Stimulated activated CD8-positive, alpha-beta memory T cell treated with anti-CD3 and anti-CD28 coated beads, Interleukin-7, amount 100 ng/mL, for 24 hours (primary cell): ENCODE measurements around the gene GPR37.

Source experiments
- DNase-seq: peaks from one replicate; pipeline ENCODE4 v3.0.0-alpha.2; 2020; ENCODE audit warnings: low read depth

The GPR37 gene

DNA sequence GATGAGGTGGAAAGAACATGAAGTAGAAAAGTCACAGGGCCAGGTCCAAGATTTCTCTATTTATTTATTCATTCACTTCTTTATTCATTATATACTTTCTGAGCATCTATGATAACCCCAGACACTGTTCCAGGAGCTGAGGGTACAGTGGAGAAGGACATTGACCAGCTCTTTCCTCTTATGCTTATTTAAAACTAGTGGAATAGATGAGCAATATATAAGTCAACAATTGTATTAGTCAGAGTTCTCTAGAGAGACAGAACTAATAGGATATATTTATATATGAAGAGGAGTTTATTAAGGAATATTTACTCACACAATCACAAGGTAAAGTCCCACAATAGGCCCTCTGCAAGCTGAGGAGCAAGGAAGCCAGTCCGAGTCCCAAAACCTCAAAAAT is 15.0 kb upstream of the GPR37 start:
- no peak for DNase-seq

GRCh38 chr7:124780056-124780455 is 14.5 kb upstream of the GPR37 start:
- no peak for DNase-seq

DNA sequence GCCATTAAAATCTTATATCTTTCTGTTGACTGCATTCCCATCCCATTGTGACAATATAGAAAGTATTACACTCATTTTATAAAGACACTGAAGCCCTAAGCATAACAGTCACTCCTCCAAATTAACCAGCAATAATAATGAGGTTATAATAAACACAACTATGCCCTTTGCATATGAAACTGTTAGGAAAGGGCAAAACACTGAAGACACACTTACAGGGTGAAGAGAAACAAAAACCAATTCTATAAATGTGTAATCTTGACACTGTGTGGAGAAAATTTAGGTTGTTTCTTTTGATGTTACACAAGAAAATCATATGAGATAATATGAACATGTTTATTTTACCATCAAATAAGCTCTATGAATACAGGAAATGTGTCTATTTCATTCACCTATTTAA is 14.0 kb upstream of the GPR37 start:
- DNase-seq: no peak

DNA sequence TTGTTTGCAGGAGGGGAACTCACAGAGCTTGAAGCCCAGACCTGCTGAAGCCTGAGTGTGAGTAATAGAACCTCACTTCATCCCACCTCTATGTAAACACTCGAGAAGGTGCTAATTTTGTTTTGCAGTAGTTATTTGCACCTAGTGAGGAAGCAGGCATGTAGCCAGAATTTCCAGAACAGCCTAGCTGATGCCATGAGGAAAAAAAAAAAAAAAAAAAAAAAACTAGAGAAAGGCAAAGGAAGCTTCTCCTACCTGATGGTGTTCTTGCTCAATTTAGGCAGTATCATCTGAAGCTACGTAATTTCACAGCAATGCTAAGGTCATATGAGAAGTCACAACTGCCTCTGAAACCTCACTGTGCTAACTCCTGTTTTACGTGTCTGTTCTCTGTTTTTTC is 13.6 kb upstream of the GPR37 start:
- no peak for DNase-seq

DNA sequence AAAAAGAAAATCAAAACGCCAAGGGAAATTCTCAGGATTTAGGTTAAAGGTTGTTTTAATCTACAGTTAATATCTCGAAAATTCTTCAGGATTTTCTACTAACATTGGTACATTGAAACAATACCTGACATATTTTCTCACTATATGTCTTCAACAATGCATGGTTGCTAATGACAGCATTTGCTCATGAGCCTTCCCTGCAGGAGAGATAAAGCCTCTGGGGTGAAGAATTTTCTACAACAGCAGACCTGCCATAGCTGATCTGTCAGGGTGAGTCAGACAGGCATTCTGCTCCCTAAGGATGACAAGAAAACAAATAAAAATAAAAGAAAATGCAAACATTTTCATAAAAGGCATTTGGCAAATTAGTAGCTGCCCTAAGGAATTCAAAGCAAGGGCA is 11.7 kb upstream of the GPR37 start:
- DNase-seq: no peak

- no peak for DNase-seq
These were observed 10.6 kb upstream of the GPR37 start for GRCh38 chr7:124776153-124776552.

- DNase-seq: no peak
These were observed 9.8 kb upstream of the GPR37 start for GRCh38 chr7:124775422-124775821.

DNA sequence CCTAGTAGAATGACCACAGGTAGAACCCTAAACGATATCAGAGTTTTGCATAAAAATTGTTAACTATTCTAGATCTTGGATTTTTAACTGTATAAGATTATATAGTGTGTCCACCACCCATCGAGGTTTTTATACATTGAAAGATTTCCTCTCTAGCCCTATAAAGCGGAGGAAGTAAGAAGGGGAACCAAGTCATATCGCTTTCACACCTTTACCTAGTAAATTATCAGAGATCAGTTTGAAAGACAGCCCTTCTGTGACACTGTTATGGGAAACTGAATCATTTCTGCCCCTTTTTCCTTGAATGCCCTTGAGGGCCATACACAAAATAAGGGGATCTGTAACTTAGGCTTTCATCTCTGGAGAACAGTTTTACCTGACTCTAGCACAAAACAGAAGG is 8.3 kb upstream of the GPR37 start:
- DNase-seq: no peak

DNA sequence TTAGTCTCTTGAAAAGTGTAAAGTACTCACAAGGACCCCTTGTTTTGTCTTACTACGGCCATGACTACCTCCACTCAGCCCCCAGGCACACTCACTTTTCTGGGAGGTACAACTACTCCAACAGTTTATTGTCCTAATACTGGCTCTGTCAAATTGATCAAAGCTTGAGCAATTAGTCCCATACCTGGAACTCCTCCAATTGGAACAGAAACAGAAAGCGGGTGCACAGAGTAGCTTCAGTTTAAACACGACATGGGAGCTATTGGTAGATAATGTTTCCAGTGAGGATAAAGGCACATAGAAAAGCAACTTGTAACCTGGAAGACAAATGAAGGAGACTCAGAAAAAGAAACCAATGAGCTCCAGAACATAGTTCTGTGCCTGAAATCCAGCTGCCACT is 7.7 kb upstream of the GPR37 start:
- no peak for DNase-seq

DNA sequence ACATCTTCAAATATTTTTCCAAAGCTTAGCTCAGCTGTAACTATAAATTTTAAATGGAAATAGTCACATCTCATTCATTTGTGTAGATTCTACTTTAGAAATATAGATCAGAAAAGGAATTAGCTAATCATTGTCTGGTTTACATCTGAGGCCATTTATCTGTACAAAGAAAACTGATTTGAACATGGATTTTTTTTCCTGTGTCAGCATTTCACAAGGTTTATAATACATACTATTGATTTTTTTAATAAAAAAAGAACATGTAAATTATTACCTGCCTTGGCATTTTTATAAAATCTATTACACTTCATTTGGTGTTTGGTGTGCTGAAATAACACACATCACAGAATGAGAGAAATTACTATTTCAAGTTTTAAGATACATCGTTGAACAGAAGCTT is 3.5 kb upstream of the GPR37 start:
- DNase-seq: no peak

DNA sequence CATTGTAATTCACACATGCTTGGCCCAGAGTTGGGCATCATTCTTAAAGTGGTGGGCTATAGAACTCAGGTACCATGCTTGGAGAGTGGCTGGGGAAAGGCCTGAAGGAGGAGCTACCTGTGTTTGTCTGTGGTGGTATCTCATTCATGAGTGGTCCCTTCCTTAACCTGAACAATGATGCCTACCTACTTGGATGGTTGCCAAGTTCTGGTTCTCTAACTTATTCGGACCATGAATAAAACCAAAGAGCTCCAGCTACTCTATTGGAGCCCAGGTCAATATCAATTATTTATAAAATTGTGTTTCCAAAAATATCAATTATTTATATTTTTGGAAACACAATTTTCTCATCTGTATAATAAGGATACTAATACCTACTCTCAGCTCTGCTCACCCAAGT is 2.9 kb upstream of the GPR37 start:
- no peak for DNase-seq

DNA sequence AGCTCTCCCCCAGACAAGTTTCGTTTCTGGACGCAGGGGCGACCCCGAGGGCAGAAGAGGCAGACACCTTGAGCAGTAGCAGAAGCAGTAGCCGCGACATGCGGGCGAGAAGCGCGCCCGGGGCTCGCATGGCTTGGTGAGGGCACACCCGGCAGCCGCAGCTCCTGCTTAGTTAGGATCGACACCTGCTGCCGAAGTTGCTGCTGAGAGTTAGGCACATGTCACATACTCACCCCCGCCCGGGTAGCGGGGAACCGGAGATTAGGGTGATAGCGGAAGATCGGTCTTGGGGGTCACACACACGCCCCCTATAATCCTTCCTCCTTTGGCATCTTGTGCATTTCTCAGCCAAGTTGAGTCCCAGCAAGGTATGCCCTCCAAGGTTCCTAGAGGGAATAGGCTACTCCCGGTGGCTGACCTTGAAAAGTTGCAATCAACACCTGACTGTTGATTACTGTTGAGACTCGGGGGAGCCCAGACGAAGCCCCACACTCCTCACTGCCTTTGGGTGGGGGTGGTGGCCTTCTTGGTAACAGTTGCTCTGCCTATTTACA is 668 bp downstream of the GPR37 start:
- DNase-seq: no peak

GRCh38 chr7:124764051-124764846 is 1.3 kb downstream of the GPR37 start:
- DNase-seq: no peak

- no peak for DNase-seq
These were observed 2.9 kb downstream of the GPR37 start for GRCh38 chr7:124762611-124763143.

DNA sequence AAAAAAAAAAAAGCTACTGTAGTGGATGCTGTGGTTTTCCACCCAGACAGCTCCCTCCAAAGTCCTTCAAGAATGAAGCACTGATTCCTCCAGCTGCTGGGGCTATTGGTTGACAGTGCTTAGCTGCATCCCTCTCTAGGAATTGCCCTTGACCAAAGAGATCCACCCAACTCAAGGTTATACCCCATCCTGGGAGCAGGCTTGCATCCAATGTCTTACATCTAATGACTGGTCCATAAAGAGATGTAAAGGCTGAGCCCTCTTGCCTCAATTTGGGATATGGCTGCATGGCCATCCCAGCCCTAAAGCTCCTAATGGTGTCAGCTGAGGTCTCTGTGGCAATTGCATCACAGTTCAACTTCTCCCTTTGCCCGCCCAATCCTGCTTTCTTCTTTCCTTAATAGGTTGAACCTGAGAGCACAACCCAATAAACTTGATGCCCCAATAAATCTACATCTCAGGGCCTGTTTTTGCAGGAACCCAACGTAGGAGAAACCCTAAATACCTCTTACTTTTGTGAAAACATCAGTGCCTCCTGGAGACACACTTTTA is 4.4 kb downstream of the GPR37 start:
- no peak for DNase-seq

DNA sequence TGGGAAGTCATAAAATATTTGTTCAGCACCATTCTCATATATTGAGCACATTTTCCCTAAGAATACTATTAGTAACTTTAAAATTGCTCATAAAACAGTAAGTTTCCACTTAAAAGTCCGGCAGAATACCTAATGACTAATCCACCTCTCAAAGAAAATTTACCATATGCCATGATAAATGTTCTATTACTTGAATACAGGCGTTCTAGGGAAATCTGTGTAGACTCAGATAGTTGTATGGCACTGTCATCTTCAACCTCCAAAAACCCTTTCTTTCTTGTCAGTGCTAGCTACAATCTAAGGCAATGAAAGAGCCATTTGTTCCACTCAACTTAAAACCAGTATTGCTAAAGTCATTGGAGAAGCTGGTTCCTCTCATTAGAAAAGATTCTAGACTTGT is 7.3 kb downstream of the GPR37 start:
- DNase-seq: no peak

GRCh38 chr7:124754576-124755268 is 10.9 kb downstream of the GPR37 start:
- DNase-seq: no peak

DNA sequence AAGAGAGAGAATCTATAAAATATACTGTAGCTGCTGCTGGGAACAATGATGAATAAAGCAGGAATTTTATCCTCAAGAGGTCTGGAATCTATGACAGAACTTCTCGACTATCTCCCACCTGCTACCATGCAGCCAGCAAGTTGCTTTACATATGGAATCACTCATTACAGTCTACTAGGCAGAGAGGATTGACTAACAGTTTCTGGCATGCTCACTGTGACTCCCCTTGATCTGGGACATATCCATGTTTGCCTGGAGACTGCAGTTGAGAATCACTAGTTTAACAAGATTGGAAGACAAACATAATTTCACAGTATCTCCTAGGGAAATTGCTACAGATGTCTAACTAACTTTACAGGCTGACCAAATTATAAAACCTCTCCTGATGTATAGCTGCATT is 13.3 kb downstream of the GPR37 start:
- no peak for DNase-seq

DNA sequence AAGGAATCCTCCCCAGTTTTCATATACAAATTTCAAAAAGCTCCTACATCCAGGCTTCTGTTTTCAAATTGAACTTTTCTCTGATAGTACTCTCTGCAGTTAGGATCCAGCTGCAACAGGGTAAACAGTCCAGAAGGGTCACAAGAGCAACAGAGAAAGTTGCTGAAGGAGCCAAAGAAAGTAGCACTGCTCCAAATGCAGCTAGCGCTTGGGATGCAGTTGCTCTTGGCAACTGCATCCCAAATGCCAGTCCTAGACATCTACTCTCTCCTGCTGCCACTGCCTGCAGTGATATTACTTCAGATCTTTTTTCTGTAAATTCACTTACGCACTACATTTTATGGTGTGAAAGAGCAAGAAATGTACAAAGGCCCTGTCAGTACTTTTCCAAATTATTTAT is 14.6 kb downstream of the GPR37 start:
- no peak for DNase-seq

GRCh38 chr7:124747072-124747471 is 18.5 kb downstream of the GPR37 start:
- no peak for DNase-seq

DNA sequence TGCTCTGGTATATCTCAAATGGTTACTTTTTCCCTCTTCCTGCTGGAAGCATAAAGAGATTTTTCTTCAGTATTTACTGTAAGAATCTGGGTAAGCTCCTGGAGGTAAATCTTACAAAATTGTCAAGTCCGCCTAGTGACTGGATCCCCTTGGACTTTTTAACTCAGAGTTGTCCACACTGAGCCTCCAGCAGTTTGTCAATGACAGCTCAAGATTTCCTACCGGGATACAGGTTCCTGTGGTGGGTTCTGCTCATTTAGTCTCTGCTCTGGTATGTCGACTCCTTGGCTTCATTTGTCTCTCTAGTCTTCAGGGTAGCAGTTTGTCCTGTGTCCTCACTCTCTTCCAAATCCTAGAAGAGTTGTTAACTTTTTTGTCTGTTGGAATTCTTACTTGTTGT is 27.0 kb downstream of the GPR37 start:
- DNase-seq: no peak

DNA sequence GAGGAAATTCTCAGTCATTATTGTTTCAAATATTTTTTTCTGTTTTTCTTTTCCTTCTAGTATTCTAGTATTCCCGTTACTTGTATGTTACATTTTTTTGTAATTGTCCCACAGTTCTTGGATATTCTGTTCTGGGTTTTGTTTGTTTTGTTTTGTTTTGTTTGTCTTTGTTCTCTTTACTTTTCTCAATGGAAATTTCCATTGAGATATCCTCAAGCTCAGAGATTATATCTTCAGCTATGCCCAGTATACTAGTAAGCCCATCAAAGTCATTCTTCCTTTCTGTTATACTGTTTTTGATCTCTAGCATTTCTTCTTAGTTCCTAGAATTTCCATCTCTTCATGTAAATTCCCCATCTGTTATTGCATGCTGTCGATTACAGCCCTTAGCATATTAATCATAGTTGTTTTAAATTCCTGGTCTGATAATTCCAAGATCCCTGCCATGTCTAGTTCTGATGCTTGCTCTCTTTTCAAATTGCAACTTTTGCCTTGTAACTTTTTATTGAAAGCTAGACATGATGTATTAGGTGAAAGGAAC is 27.8 kb downstream of the GPR37 start:
- no peak for DNase-seq

GRCh38 chr7:124728610-124729009 is 37.0 kb downstream of the GPR37 start:
- DNase-seq: no peak
